HG03571 (cell line): ENCODE data around the gene TOM1L2.

Experiments used
- ATAC-seq: cut with Tn5 transposase; IDR thresholded peaks from one replicate; pipeline ENCODE4 v1.9.1; 2021; ENCODE audit not compliant: unreplicated experiment

Gene TOM1L2

DNA sequence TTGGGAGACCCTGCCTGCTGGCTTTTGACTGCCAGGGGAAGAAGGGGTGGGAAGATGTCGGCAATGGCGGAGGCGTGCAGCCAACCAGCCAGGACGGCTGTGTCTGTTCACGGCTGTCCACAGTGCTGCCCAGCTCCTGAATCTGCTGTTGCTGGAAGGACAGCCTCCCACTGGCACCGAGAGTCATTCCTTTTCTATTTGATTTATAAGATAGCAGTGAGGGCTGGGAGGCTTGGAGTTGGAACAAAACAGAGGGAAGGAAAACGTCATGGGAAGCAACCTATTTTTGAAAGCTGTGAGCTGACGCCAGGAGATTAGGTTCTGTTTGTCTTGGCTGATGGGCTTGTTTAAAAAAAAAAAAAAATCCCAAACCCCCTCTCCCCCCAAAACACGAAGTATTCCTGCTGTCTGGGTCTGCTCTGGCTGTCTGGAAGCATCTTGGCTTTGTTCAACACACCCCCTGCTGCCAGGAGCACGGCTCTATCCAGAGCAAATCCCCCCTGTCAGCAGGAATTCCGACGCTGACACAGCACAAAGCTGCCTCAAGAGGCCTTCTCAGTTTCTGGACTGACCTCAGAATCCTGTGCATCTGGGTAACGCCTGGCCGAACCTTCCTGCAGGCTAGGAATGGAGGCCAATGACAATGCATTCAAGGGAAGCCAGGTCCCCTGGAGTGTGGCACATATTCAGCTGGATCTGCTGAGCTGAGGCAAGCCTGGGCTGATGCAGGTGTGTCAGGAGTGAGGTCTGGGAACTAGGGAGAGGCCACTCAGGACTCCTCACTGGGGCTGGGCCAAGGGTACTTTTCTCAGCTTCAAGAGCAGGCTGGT lies 94.5 kb downstream of the TOM1L2 start:
- ATAC-seq: no peak

GRCh38 chr17:17876959-17877528 lies 95.2 kb downstream of the TOM1L2 start:
- no peak for ATAC-seq

- no peak for ATAC-seq
Measured at GRCh38 chr17:17874478-17874877, 97.7 kb downstream of the TOM1L2 start.

GRCh38 chr17:17873450-17873991 lies 98.7 kb downstream of the TOM1L2 start:
- ATAC-seq: no peak

- ATAC-seq: no peak
Measured at GRCh38 chr17:17872547-17873345, 99.5 kb downstream of the TOM1L2 start.

DNA sequence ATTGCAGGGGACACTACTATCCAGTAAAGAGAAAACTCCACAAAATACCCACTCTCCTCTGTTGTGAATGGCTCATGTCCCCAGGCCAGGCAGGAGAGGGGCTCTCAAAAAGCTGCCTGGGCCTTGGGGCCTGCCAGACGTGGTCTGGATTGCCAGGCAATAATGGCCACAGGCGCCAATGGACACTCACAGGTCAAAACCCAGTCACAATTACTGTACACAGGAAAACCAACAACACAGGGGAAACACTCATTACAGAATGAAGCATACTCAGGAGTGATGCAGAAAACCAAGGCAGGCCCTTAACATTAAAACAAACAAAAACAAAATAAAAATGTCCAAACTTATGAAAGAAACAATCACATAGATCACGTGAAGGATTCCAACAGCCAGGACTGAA lies 100.3 kb downstream of the TOM1L2 start:
- ATAC-seq: no peak

DNA sequence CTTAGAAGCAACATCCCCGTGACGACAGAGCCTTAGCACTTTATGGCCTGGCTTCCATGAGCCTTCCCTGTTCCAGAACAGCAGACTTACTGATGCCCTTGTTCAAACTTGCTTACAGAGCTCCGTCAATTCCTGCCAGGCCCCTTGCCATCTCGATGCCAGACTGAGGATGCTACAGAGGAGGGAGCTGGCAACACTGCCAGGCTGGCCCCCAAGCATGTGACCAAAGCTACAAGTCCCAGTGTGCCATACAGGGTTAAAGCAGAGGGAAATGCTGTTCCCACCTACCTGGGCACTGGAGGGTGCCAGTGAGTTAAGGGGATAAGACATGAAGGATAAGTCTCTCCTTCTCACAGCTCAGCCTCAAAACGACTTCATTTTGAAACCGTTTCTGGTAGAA lies 102.0 kb downstream of the TOM1L2 start:
- ATAC-seq: no peak

DNA sequence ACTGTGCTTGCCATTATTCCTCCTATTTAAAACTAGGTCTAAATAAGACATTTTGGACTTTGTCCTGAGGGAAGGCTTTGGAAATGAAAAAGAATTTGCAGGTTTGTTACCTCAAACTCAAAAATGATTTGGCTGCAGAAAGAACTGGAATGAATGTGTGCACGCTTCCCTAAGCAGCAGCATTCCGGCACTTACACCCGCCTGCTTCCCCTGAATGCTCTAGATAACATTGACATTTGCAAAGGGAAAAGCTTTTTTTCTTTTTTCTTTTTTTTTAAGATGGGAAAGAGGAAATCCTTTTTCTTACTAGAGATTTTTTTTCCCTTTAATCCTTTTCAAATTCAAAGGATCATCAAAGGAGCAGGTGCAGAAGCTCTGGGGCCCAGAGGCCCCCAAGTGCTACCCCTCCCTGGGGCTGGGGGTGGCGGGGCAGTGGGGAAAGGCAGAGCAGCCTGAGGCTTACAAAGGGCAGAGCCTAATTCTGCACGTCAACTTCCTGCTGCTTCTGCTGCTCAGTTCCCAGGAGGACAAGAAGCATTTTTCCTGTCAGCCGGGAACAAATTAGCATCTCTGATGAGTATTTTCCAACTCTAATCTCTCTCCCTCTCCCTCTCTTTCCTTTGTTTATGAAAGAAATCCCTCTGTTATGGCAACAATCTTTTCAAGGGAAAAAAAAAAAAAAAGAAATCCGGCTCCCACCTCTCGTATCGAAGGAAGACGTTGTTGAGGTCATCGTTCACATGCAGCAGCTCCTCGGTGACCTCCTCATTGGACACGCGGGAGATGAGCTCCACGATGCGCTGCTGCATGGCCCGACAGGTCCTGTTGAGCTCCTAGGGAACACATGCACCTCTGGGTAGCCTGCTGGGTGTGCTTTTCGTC lies 103.3 kb downstream of the TOM1L2 start:
- ATAC-seq: no peak

- no peak for ATAC-seq
Measured at GRCh38 chr17:17866897-17867296, 105.3 kb downstream of the TOM1L2 start.

GRCh38 chr17:17866425-17866824 lies 105.8 kb downstream of the TOM1L2 start:
- no peak for ATAC-seq

DNA sequence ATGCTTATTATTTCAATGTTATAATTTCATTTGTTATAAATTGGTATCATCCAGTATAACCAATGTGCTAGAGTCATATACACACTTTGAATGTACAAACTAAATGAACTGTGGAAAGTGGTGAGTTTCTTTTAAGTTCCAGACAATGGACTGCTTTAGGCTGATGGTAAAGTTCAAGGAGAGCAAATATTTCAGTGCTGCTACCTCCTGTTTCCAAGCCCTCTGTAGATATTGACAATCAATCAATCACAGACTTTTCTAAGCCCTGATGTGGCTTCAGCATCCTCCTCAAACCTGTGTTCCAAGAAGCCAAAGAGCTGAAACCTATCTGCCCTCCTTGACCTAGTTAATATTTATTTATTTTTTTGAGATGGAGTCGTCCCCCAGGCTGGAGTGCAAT lies 107.2 kb downstream of the TOM1L2 start:
- no peak for ATAC-seq

DNA sequence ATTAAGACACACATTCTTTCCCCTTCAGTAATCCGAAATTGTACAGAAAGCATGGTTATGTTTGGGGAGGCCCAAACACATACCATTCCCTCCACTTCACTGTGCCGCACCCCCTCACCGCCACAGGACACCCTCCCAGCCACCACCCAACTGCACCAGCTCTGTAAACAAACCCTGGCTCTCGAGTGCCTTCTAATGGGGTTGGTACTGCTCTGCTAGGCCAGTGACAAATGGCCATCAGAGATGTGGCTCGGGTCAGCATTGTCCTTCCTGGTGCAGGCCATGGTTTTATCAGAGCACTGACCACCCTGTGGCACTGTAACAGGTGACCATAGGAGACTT lies 111.5 kb downstream of the TOM1L2 start:
- no peak for ATAC-seq

DNA sequence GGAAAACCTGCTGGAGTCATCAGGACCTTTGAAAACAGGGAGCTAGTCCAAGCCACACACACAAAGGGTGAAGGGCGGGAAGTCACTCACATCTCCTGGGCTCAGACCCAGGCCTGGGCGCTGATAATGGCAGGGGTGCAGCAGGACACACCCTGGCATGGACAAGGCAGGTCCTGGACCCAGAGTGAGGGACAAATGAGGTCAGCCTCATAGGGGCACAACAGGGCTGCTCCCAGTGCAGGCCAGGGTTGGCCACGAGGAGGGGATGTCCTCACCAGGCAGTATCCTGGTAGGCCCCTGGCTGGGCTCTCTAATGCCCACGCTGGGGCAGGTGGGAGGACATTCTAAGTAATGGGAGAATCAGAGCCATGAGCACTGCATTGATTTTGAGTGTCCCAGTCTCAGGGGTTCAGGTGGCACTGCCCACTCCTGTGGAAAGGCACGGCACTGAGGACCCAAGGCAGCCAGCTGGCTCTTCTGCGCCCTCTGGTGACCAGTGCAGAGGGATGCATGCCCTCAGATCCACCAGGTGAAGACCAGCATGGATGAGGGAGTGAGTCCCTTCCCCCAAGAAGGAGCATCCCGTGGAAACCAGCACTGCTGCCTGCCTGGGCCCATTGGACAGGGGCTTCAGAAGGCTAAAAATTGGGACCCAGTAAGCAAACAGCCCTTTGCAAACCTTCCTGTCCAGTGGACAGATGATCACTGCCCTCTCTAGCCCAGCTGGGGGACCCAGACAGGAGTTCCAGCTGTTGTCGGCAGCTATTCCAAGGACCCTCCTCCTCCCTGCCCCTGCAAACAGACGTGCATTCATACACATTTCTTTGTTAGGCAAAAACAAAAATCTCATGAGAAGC lies 112.1 kb downstream of the TOM1L2 start:
- no peak for ATAC-seq

DNA sequence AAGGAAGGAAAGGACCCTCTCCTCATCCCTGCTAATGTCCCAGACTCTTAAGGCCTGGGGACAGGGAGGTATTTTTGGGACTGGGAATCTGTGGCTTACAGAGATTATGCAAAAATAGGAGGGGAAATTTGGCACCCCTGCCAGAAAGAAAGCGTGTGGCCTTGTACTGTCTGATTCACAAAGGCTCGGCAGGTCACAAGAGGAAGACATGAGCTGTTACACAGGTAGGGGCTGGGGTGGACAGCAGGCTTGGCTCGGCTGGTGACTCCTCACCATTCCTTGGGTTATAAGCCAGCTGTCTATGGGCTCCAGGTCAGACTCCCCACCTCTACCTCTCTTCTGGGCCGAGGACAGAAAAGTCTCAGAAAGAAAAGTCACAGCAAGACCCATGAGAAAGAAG lies 114.7 kb downstream of the TOM1L2 start:
- no peak for ATAC-seq

GRCh38 chr17:17856386-17856785 lies 115.8 kb downstream of the TOM1L2 start:
- ATAC-seq: no peak

DNA sequence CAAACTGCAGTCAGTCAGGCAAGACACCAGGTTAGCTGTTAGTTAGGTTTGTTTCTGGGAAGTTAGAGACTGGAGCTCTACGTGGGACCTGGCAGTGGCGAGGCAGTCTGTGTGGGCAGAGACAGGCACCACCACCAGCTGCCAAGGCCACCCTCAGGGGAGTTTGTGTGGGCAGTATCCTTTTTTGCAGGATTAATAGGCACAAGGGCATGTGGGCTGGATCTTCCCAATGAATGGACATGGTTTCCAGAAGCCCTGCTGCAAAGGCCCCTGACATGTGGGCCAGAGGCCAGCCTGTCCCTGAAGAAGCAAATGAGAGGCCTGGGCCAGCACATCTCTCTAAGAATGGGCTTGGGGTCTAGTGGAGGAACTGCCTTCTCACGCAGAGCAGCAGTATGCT lies 116.2 kb downstream of the TOM1L2 start:
- ATAC-seq: no peak

DNA sequence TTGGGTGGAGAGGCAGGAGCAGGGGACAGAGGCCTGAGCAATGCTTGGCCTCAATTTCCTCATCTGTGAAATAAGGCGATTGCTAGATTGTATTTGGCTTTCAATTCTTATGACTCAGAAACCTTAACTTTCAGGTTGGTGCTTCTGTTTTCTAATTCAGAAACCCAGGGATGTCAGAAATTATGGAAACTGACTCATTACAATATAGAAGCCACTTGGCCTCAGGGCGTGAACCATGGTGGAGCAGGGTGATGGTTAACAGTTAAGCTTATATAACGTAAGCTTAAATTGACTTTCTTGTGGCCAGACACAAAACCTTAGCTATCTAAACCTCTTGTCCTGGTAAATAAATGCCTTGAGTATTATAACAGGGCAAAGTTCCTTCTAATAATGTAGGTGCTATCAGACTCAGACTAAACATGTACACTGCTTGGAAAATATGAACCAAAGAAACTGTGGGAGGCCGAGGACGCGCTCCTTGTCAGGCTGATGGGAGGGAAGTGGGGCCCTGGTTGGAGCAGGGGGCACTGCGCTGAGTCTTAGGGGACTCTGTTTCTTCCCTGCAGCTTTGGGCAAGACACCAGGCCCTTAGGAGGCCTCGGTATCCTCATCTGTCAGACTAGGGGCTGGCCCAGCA lies 118.3 kb downstream of the TOM1L2 start:
- no peak for ATAC-seq

- no peak for ATAC-seq
Measured at GRCh38 chr17:17852930-17853329, 119.3 kb downstream of the TOM1L2 start.
